ENCODE results near the gene NUDT3.

DNA sequence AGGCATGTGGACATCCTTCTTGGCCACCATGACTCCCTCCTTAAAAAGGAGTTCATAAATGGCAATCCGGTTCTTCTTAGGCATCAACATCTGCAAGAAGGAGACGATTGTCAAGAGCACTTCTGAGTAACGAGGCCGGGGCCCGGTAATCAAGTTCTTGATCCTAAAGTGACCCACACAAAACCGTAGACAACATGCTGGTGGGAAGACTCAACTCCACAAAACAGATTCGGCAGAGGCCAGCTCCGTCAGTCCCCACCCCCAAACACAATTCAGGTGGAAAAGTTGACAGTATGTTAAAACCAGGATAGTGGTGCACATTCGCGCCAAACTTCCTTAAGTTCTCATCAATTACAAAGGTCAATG lies 32.6 kb upstream of the NUDT3 start:
- TF ChIP-seq, protein P1, sequence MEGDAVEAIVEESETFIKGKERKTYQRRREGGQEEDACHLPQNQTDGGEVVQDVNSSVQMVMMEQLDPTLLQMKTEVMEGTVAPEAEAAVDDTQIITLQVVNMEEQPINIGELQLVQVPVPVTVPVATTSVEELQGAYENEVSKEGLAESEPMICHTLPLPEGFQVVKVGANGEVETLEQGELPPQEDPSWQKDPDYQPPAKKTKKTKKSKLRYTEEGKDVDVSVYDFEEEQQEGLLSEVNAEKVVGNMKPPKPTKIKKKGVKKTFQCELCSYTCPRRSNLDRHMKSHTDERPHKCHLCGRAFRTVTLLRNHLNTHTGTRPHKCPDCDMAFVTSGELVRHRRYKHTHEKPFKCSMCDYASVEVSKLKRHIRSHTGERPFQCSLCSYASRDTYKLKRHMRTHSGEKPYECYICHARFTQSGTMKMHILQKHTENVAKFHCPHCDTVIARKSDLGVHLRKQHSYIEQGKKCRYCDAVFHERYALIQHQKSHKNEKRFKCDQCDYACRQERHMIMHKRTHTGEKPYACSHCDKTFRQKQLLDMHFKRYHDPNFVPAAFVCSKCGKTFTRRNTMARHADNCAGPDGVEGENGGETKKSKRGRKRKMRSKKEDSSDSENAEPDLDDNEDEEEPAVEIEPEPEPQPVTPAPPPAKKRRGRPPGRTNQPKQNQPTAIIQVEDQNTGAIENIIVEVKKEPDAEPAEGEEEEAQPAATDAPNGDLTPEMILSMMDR (IDR thresholded peaks at IDR 0.05; ENCODE audit: insufficient read depth, low read depth, low read length) = no peak
- no peak for TF ChIP-seq EZH2 (IDR thresholded peaks at IDR 0.05; ENCODE audit: insufficient read depth, low read length)

All from astrocyte (in vitro differentiated cells and primary cell).